Mammary epithelial cell (primary cell): ENCODE measurements around the gene HDAC10.

Source experiments
- EZH2 ChIP-seq: IDR thresholded peaks from 2 replicates; pipeline ENCODE4 v1.6.1; 2012; ENCODE audit warnings: low read length, inconsistent platforms, borderline replicate concordance
- TF ChIP-seq, protein P1 (sequence below), 2 donors: IDR thresholded peaks in 1 of 2; conservative IDR thresholded peaks in 1 of 2; 2 replicates each; pipeline ENCODE4 v1.5.1; 2011 to 2012; ENCODE audit warnings: inconsistent platforms in 2 of 2, low read length in 2 of 2, mild to moderate bottlenecking in 2 of 2, control low read depth in 1 of 2, low read depth in 1 of 2; ENCODE audit not compliant: insufficient read depth in 1 of 2; ENCODE audit errors: extremely low read depth in 1 of 2

DNA sequence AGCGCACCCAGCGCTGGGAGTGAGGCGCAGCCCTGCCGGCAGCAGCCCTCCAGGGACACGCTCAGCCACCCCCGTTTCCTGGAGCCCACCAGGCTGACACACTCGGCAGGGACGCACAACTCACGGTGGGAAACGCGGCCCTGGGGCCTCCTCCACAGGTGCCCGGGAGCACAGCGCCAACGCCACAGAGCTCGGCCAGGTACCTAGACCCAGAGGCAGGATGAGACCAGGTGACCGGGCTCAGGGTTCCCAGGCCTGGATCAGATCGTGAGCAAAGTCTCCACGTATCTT lies 24.2 kb downstream of the HDAC10 start:
- TF ChIP-seq, protein P1, sequence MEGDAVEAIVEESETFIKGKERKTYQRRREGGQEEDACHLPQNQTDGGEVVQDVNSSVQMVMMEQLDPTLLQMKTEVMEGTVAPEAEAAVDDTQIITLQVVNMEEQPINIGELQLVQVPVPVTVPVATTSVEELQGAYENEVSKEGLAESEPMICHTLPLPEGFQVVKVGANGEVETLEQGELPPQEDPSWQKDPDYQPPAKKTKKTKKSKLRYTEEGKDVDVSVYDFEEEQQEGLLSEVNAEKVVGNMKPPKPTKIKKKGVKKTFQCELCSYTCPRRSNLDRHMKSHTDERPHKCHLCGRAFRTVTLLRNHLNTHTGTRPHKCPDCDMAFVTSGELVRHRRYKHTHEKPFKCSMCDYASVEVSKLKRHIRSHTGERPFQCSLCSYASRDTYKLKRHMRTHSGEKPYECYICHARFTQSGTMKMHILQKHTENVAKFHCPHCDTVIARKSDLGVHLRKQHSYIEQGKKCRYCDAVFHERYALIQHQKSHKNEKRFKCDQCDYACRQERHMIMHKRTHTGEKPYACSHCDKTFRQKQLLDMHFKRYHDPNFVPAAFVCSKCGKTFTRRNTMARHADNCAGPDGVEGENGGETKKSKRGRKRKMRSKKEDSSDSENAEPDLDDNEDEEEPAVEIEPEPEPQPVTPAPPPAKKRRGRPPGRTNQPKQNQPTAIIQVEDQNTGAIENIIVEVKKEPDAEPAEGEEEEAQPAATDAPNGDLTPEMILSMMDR (conservative IDR thresholded peaks at IDR 0.05 in 1 of 2, IDR thresholded peaks at IDR 0.05 in 1 of 2; ENCODE audit: extremely low read depth in 1 of 2, insufficient read depth in 1 of 2, low read depth in 1 of 2, low read length in 2 of 2): no peak
- no peak for TF ChIP-seq EZH2
